ENCODE results near the gene ACTRT2. TPM values are rescaled to one million over a fixed set of nuclear protein-coding genes. Genes with fewer than 3 reads are reported as not detected.

The ACTRT2 gene
- total and polyA plus RNA-seq, 5 donors: not detected

DNA sequence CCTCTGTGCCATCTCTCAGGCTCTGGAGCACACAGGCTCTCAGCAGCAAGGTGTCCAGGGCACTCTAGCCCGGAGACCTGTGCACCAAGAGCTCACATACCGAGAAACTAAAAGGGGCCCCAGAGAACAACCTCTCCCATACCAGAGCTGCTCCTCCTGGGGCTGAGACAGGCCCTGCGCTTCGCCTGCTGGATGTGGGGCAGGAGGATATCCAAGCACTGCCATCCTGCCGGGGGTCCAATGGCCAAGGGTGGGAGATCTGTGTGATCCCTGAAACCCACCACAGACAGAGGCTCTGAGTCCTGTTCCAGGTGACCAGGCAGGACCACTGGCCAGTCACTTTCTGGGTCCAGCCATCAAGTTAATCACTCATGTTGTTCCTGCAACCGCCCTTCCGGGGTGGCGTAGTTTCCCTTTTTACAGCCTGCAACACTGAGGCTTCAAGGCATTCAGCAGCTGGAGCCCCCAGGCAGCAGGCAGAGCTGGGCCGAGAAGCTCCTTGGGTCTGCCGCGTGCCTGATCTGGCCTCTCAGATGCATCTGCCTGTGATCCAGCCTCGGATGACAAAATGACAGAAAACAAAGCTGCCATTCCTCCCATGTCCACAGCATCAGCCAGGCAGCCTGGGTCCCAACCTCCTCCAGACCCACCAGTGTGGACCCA, 36.7 kb upstream of the ACTRT2 start:
- no peak for ATAC-seq
- Histone ChIP-seq H3K4me1 (ENCODE audit: control insufficient read depth, insufficient read depth, low read length) (no peaks in the 10 kb centered on the region), H3K27ac (ENCODE audit: low read length) (no peak overlapping the region), H3K9me3 (ENCODE audit: control insufficient read depth, low read length) (no peaks in the 10 kb centered on the region), H3K4me3 (ENCODE audit: low read length) (no peak overlapping the region), H3K27me3 (ENCODE audit: control insufficient read depth, insufficient read depth) (no peaks in the 10 kb centered on the region)
- WGBS: 90% methylated on average over 12 of the region's 12 CpGs
- DNase-seq: peak in 1 of 3 donors; percentile 12
- intact Hi-C loops (cut with DNase I): no loop called here

DNA sequence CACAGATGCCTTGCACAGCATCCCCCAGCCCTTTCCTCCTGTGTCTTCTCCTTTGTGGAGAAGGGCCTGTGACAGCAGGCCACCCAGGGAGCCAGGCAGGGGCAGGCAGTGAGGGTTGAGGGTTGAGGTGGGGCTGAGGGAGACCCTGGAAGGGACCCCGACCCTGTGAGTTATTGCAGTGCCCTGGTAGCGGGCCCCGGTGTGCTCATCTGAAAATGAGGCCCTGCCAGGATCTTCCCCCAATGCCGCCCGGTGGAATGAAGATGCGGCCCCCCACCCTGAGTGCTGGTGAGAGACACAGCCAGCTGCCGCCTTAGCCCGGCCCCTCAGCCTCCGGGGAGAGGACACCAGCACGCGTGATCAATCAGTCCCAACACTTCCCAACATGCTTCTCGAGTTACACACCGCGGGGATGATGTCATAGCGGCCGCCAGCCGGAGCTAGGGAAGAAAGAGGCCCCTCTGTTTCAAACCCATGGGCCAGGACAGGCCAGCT, 36.2 kb upstream of the ACTRT2 start:
- no peaks in the 10 kb centered on the region for H3K4me1 ChIP-seq (ENCODE audit: control insufficient read depth, insufficient read depth, low read length)
- H3K27me3 ChIP-seq (ENCODE audit: control insufficient read depth, insufficient read depth): no peaks in the 10 kb centered on the region
- 49% methylated on average over 17 of the region's 17 CpGs for WGBS
- no peak overlapping the region for H3K4me3 ChIP-seq (ENCODE audit: low read length)
- ATAC-seq (no peak), DNase-seq (peak in 1 of 3 donors; percentile 59)
- intact Hi-C loops (cut with DNase I): no loop called here
- no peak overlapping the region for H3K27ac ChIP-seq (ENCODE audit: low read length)
- H3K9me3 ChIP-seq (ENCODE audit: control insufficient read depth, low read length): no peaks in the 10 kb centered on the region

DNA sequence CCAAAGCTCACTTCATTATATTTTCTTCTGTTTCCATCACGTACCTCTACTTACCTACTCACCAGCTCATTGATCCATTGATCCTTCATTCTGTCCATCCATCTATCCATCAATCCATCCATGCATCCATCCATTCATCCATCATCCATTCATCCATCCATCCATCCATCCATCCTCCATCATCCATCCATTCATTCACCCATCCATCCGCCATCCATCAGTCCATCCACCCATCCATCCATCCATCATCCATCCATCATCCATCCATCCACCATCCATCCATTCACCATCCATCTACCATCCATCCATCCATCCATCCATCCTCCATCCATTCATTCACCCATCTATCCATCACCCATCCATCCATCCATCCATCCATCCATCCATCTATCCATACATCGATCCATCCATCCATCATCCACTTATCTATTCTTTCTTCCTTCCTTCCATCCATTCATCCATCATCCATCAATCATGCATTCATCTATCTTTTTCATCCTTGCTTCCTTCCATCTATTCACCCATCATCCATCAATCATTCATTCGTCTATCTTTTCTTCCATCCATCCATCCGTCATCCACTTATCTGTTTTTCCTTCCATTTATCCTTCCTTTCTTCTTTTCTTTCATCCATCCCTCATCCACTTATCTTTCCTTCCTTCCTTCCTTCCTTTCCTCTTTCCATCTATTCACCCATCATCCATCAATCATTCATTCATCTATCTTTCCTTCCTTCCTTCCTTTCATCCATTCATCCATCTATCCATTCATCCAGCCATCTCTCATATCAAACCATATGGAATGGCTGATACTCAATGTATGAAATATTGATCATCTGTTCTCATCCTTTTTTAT, 35.3 kb upstream of the ACTRT2 start:
- Histone ChIP-seq H3K9me3 (ENCODE audit: control insufficient read depth, low read length) (no peaks in the 10 kb centered on the region), H3K27ac (ENCODE audit: low read length) (no peak overlapping the region), H3K27me3 (ENCODE audit: control insufficient read depth, insufficient read depth) (no peaks in the 10 kb centered on the region), H3K4me3 (ENCODE audit: low read length) (no peak overlapping the region), H3K4me1 (ENCODE audit: control insufficient read depth, insufficient read depth, low read length) (no peaks in the 10 kb centered on the region)
- ATAC-seq (no peak), DNase-seq (no peak)
- intact Hi-C loops (cut with DNase I): no loop called here
- 93% methylated on average over 5 of the region's 5 CpGs for WGBS

DNA sequence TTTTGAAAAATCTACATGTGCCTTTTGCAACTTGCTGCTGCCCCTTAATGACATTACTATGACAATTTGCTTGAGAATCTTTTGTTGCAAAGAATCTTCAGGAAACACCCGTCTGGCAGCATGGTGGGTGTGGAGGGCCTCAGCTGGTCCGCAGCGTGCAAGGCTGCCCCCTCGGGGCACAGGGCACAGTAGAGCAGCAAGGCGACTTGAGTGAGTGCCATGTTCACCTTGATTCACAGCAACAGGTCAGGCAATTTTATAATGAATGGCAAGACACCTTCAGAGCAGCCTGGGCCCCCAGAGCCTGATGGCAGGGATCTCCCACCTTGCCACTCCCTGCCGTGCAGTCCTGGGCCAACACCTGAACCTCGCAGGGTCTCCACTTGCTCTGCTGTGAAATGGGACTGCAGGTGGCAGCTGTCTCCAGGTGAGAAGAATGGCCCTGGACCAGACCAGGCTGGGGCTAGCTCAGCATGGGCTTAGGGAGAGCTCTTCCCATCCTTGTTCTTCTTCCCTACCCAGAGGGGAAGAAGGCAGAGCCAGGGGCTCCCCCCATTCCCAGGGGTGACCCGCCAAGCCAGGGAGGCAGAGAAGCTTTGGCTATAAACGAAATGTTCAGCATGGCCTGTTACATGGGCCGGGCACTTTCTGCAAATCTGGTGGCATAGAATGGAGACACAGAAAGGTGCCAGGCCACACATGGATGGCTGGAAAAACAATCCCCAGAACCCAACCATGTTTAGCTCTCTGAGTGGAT, 34.5 kb upstream of the ACTRT2 start:
- Histone ChIP-seq H3K27ac (ENCODE audit: low read length) (no peak overlapping the region), H3K4me1 (ENCODE audit: control insufficient read depth, insufficient read depth, low read length) (no peaks in the 10 kb centered on the region), H3K27me3 (ENCODE audit: control insufficient read depth, insufficient read depth) (no peaks in the 10 kb centered on the region), H3K9me3 (ENCODE audit: control insufficient read depth, low read length) (no peaks in the 10 kb centered on the region), H3K4me3 (ENCODE audit: low read length) (no peak overlapping the region)
- intact Hi-C loops (cut with DNase I): no loop called here
- WGBS: 85% methylated on average over 10 of the region's 10 CpGs
- DNase-seq (peak in 1 of 3 donors; percentile 24), ATAC-seq (no peak)

DNA sequence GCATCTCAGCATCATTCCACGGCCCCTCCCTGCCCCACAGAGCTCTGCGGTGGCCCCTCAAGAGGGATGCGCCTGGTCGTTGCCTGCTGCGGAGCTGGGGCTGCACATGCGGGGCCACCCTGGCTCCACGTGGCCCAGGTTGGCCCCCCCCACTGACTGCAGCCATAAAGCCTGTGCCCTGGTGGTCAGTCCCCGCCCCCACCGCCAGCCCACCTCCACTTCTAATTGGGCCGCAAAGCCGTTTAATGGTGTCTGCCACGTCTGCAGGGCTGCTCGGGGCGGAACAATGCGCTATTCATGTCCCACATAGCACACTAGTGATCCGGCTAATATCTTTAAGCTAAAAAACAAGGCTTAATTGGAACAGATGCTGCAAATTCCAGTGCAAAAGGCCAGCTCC, 33.5 kb upstream of the ACTRT2 start:
- 85% methylated on average over 16 of the region's 16 CpGs for WGBS
- H3K4me3 ChIP-seq (ENCODE audit: low read length): no peak overlapping the region
- H3K27me3 ChIP-seq (ENCODE audit: control insufficient read depth, insufficient read depth): no peaks in the 10 kb centered on the region
- H3K4me1 ChIP-seq (ENCODE audit: control insufficient read depth, insufficient read depth, low read length): no peaks in the 10 kb centered on the region
- ATAC-seq: no peak
- H3K9me3 ChIP-seq (ENCODE audit: control insufficient read depth, low read length): no peaks in the 10 kb centered on the region
- peak in 1 of 3 donors; percentile 41 for DNase-seq
- no peak overlapping the region for H3K27ac ChIP-seq (ENCODE audit: low read length)
- intact Hi-C loops (cut with DNase I): no loop called here

DNA sequence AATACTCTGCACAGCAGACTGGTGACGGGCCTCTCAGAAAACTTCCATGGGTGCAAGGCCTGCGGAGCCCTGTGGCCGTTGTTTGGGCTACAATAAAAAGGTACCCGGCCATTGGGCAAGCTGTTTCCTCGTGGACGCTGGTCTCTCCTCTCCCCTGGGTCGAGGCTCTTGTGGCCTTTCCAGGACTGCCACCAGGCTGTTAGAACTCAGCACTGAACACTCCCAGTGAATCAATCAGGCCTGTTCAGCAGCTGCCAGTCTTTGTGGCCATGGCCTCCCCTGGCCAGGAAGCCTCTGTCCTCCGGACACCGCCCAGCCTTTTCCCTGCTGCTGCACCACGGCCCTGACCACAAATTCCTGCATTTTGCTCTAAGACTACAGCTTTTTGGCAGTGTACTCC, 33.0 kb upstream of the ACTRT2 start:
- no peak for ATAC-seq
- no peak overlapping the region for H3K4me3 ChIP-seq (ENCODE audit: low read length)
- no peak overlapping the region for H3K27ac ChIP-seq (ENCODE audit: low read length)
- no peak for DNase-seq
- WGBS: 82% methylated on average over 10 of the region's 10 CpGs
- no peaks in the 10 kb centered on the region for H3K27me3 ChIP-seq (ENCODE audit: control insufficient read depth, insufficient read depth)
- intact Hi-C loops (cut with DNase I): no loop called here
- no peaks in the 10 kb centered on the region for H3K9me3 ChIP-seq (ENCODE audit: control insufficient read depth, low read length)
- no peaks in the 10 kb centered on the region for H3K4me1 ChIP-seq (ENCODE audit: control insufficient read depth, insufficient read depth, low read length)

DNA sequence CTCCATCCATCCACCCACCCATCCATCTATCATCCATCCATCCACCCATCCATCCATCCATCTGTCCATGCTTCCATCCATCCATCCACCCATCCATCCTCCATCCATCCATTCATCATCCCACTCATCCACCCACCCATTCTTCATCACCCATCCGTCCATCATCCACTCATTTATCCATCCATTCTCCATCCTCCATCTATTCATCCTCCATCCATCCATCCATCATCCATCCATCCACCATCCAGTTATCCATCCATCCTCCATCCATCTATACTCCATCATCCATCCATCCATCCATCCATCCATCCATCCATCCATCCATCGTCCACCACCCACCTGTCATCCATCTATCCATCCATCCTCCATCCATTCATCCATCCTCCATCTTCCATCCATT, 32.1 kb upstream of the ACTRT2 start:
- DNase-seq: no peak
- peaks cover 3% of the 10 kb centered on the region for H3K9me3 ChIP-seq (ENCODE audit: control insufficient read depth, low read length)
- no peak overlapping the region for H3K4me3 ChIP-seq (ENCODE audit: low read length)
- 86% methylated on average over 2 of the region's 2 CpGs for WGBS
- H3K4me1 ChIP-seq (ENCODE audit: control insufficient read depth, insufficient read depth, low read length): no peaks in the 10 kb centered on the region
- intact Hi-C loops (cut with DNase I): no loop called here
- H3K27ac ChIP-seq (ENCODE audit: low read length): no peak overlapping the region
- ATAC-seq: no peak
- H3K27me3 ChIP-seq (ENCODE audit: control insufficient read depth, insufficient read depth): no peaks in the 10 kb centered on the region

DNA sequence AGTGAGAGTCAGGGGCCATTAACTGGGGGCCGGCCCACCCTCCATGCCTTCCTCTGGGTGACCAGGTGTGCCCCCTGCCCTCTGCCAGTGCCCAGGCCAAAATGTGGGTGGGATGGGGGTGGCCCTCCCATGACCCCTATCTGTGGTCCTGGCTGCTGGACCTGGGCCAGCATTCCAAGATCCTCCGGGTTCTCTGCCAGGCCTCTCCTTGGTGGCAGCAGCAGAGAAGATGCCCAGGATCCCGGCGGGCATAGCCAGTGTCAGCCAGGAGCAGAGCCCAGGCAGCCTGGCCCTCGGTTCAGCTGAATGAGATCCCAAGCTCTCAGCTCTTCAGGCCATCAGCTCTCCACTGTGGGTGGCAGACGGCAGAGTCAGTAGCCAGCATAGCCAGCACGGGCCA, 31.3 kb upstream of the ACTRT2 start:
- Histone ChIP-seq H3K9me3 (ENCODE audit: control insufficient read depth, low read length) (peaks cover 3% of the 10 kb centered on the region), H3K27me3 (ENCODE audit: control insufficient read depth, insufficient read depth) (no peaks in the 10 kb centered on the region), H3K4me1 (ENCODE audit: control insufficient read depth, insufficient read depth, low read length) (no peaks in the 10 kb centered on the region), H3K4me3 (ENCODE audit: low read length) (no peak overlapping the region), H3K27ac (ENCODE audit: low read length) (no peak overlapping the region)
- 85% methylated on average over 7 of the region's 7 CpGs for WGBS
- intact Hi-C loops (cut with DNase I): no loop called here
- ATAC-seq: no peak
- DNase-seq: peak in 1 of 3 donors; percentile 47

DNA sequence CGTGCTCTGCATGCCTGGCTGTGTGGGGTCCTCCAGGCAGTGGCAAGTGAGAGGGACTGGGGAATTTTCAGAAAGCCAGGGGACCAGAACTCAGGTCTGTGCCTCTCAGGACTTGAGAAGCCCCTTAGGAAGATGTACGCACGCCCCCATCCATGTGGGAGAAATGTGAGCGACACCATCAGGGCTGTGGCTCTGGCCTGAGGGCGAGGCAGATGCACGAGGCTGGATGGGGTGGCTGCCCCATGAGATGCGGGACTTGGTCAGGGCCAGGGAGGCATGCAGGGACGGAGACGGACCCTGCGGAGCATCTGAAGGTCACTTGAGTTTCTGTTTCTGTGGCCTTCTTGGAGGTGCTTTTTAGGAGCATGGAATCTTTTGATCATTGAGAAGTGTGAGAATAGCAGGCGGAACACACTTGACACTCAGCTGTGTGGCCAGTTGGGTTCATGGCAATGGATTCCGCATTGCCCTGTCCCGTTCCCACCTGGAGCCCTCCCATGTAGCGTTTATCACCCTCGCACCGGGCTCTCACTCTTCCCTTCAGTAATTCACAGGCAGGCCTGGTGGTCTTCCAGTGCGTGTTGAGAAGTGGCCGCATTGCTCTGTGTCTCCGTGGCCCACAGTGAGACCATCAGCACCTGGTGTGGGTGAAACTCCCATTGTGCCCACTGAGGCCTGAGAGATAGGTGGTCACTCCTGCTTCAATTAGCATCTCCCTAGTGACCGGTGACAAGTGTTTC, 30.7 kb upstream of the ACTRT2 start:
- intact Hi-C loops (cut with DNase I): no loop called here

DNA sequence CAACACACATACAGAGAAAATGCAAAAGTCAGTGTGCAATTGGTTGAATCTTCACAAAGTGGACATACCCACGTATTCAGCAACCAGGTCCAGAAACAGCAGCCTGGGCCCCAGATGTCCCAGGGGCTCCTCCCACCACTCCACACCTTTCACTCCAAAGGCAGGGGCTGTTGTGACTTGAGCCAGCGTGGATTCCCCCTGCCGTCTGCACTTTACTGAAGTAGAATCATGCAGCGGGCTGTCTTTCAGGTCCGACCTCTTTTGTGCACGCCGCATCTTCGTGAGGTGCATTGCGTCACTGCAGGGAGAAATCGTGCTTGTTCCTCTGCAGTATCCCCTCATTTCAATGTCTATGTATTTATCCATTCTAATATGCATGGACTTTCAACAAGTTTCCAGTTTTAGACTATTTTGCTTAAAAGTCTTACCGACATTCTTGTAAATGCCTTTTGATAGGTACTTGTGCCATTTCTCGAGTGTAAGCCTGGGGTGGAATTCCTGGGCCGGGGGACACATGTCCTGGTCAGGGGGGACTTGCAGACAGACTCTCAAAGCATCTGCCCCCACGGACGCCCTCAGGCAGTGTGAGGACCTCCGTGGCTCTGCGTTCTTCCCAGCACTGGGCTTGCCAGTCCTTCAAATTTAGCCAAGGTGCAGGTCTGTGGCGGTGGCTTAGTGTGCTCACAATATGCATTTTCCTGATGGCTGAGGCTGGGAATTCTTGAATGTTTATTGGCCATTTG, 29.3 kb upstream of the ACTRT2 start:
- ATAC-seq (no peak), DNase-seq (peak in 2 of 3 donors; percentile 2 to 21)
- Histone ChIP-seq H3K4me3 (ENCODE audit: low read length) (no peak overlapping the region), H3K9me3 (ENCODE audit: control insufficient read depth, low read length) (peaks cover 3% of the 10 kb centered on the region), H3K4me1 (ENCODE audit: control insufficient read depth, insufficient read depth, low read length) (no peaks in the 10 kb centered on the region), H3K27ac (ENCODE audit: low read length) (no peak overlapping the region), H3K27me3 (ENCODE audit: control insufficient read depth, insufficient read depth) (no peaks in the 10 kb centered on the region)
- 80% methylated on average over 18 of the region's 18 CpGs for WGBS
- intact Hi-C loops (cut with DNase I): no loop called here

More for the DNA sequence above, 30.7 kb upstream of the ACTRT2 start:
- DNase-seq (peak in 1 of 3 donors; percentile 19), ATAC-seq (no peak)
- H3K27ac ChIP-seq (ENCODE audit: low read length): no peak overlapping the region
- WGBS: 91% methylated on average over 20 of the region's 20 CpGs
- H3K9me3 ChIP-seq (ENCODE audit: control insufficient read depth, low read length): peaks cover 3% of the 10 kb centered on the region
- no peaks in the 10 kb centered on the region for H3K27me3 ChIP-seq (ENCODE audit: control insufficient read depth, insufficient read depth)
- H3K4me3 ChIP-seq (ENCODE audit: low read length): no peak overlapping the region
- H3K4me1 ChIP-seq (ENCODE audit: control insufficient read depth, insufficient read depth, low read length): no peaks in the 10 kb centered on the region

Data from right cardiac atrium (tissue), 5 donors.